Gastrocnemius medialis (tissue), 4 donors: Measurements from ENCODE around the gene WDR38. TPM values are rescaled to one million over a fixed set of nuclear protein-coding genes. Genes with fewer than 3 reads are reported as not detected.
"Not testable (repeated sequence)": the region's sequence is repeated elsewhere in the genome, so short reads cannot be mapped to it uniquely, and the experiment has no call there.

Source experiments
- ATAC-seq, 2 donors: fragments of 150-250 bp; one replicate each; pipeline ENCODE4 v1.9.1; 2016
- DNase-seq, 2 donors: peaks; one replicate each; pipeline ENCODE4 v3.0.0-alpha.2; 2019
- H3K27ac ChIP-seq, 4 donors: fragments of 200-600 bp; sonication (generic); 1 replicate in 1 of 4; 2 replicates in 3 of 4; pipeline ENCODE4 v1.5.1; 2016 to 2018; ENCODE audit warnings: mild to moderate bottlenecking in 2 of 4, moderate library complexity in 1 of 4
- H3K27me3 ChIP-seq, 3 donors: fragments of 200-600 bp; sonication (generic) in 2 of 3; 1 replicate in 1 of 3; 2 replicates in 2 of 3; pipeline versions ENCODE4 v1.5.1 to v1.6.0; 2016 to 2019; ENCODE audit warnings: mild to moderate bottlenecking in 1 of 3, moderate library complexity in 1 of 3
- H3K36me3 ChIP-seq, 2 donors: fragments of 200-600 bp; sonication (generic) in 1 of 2; one replicate each; pipeline ENCODE4 v1.5.1; 2017 to 2018
- H3K4me1 ChIP-seq, 2 donors: fragments of 200-600 bp; sonication (generic) in 1 of 2; one replicate each; pipeline ENCODE4 v1.5.1; 2016 to 2017; ENCODE audit warnings: mild to moderate bottlenecking in 2 of 2
- H3K4me3 ChIP-seq, 4 donors: fragments of 200-600 bp; sonication (generic) in 3 of 4; 1 replicate in 1 of 4; 2 replicates in 3 of 4; pipeline ENCODE4 v1.5.1; 2016 to 2019; ENCODE audit warnings: mild to moderate bottlenecking in 2 of 4
- H3K9me3 ChIP-seq, 3 donors: fragments of 200-600 bp; sonication (generic) in 2 of 3; 1 replicate in 1 of 3; 2 replicates in 2 of 3; pipeline ENCODE4 v1.5.1; 2016 to 2019
- CTCF ChIP-seq, 5 experiments: fragments of 450-650 bp in 3 of 5; fragments of 200-600 bp in 2 of 5; sonication (generic) in 2 of 5; IDR thresholded peaks in 4 of 5; conservative IDR thresholded peaks in 1 of 5; 1 replicate in 4 of 5; 2 replicates in 1 of 5; pipeline ENCODE4 v1.5.1; 2016 to 2019; ENCODE audit warnings: antibody characterized with exemption in 5 of 5, mild to moderate bottlenecking in 3 of 5, moderate library complexity in 3 of 5
- POLR2A ChIP-seq, 2 donors: fragments of 450-650 bp; IDR thresholded peaks; one replicate each; pipeline ENCODE4 v1.6.1; 2017; ENCODE audit warnings: antibody characterized with exemption in 2 of 2, mild to moderate bottlenecking in 2 of 2, moderate library complexity in 2 of 2
- in situ Hi-C, 4 donors: fragments of 200-750 bp; cut with MboI; loops; one replicate each; pipeline versions ENCODE4 v1.15.0 to v1.8.0; 2017; ENCODE audit warnings: low sequenced_read_pairs in 4 of 4
- intact Hi-C: fragments of 100-400 bp; cut with DNase I; formaldehyde crosslinking; loops from one replicate; pipeline ENCODE4 v1.15.1; 2023; ENCODE audit warnings: low total_unique reads
- total RNA-seq, 4 donors: library from RNA; depleted of rRNA; stranded (reverse); fragments of >200 nt; gene quantifications; one replicate each; pipeline versions ENCODE4 v1.1.0 to v1.2.3, GENCODE V29; 2016

The WDR38 gene
- total RNA-seq, 4 donors from 2014 or later, result not detected

- Histone ChIP-seq H3K27me3 (no peaks in the 10 kb centered on the region), H3K27ac (no peak overlapping the region), H3K9me3 (no peaks in the 10 kb centered on the region), H3K4me3 (no peak overlapping the region), H3K36me3 (no peaks in the 10 kb centered on the region), H3K4me1 (peaks cover 34 to 35% of the 10 kb centered on the region in 2 donors)
- TF ChIP-seq CTCF (IDR thresholded peaks at IDR 0.05 in 4 of 5, conservative IDR thresholded peaks at IDR 0.05 in 1 of 5) (no peak), POLR2A (IDR thresholded peaks at IDR 0.05) (no peak)
- DNase-seq, result no peak
- in situ Hi-C loops (no loop called here), intact Hi-C loops (loop anchor here (2.0 kb wide), 1 partner anchor 36 kb away; no protein-coding TSS in a partner anchor)
- no peak for ATAC-seq
Observed at GRCh38 chr9:124830593-124830992, 22.7 kb upstream of the WDR38 start.

- Histone ChIP-seq H3K4me1 (peaks cover 39 to 40% of the 10 kb centered on the region in 2 donors), H3K9me3 (no peaks in the 10 kb centered on the region), H3K4me3 (no peak overlapping the region), H3K27me3 (no peaks in the 10 kb centered on the region), H3K36me3 (no peaks in the 10 kb centered on the region), H3K27ac (peak overlapping the region; percentile 63 to 74 (median 68))
- in situ Hi-C loops (no loop called here), intact Hi-C loops (loop anchor here (2.0 kb wide), 1 partner anchor 37 kb away; no protein-coding TSS in a partner anchor)
- DNase-seq (peak; percentile 55 to 78), ATAC-seq (peak; percentile 83 to 89)
- TF ChIP-seq POLR2A (IDR thresholded peaks at IDR 0.05) (no peak), CTCF (IDR thresholded peaks at IDR 0.05 in 4 of 5, conservative IDR thresholded peaks at IDR 0.05 in 1 of 5) (no peak)
Observed at GRCh38 chr9:124831642-124832364, 21.5 kb upstream of the WDR38 start.

GRCh38 chr9:124834591-124834990 lies 18.7 kb upstream of the WDR38 start:
- H3K9me3 ChIP-seq, result no peaks in the 10 kb centered on the region
- peak overlapping the region; percentile 0 to 51 (median 42) for H3K27ac ChIP-seq
- in situ Hi-C loops (no loop called here), intact Hi-C loops (no loop called here)
- H3K36me3 ChIP-seq, result no peaks in the 10 kb centered on the region
- no peak for TF ChIP-seq POLR2A (IDR thresholded peaks at IDR 0.05)
- no peak for TF ChIP-seq CTCF (IDR thresholded peaks at IDR 0.05 in 4 of 5, conservative IDR thresholded peaks at IDR 0.05 in 1 of 5)
- ATAC-seq (no peak), DNase-seq (no peak)
- H3K4me3 ChIP-seq, result no peak overlapping the region
- peaks cover 39 to 42% of the 10 kb centered on the region in 2 donors for H3K4me1 ChIP-seq
- no peaks in the 10 kb centered on the region for H3K27me3 ChIP-seq

- Histone ChIP-seq H3K27ac (peak overlapping the region; percentile 0 to 51 (median 42)), H3K9me3 (no peaks in the 10 kb centered on the region), H3K4me3 (no peak overlapping the region), H3K27me3 (no peaks in the 10 kb centered on the region), H3K36me3 (no peaks in the 10 kb centered on the region), H3K4me1 (peaks cover 44 to 47% of the 10 kb centered on the region in 2 donors)
- ATAC-seq, result peak in 1 of 2 donors; percentile 3
- intact Hi-C loops (no loop called here), in situ Hi-C loops (no loop called here)
- no peak for TF ChIP-seq CTCF (IDR thresholded peaks at IDR 0.05 in 4 of 5, conservative IDR thresholded peaks at IDR 0.05 in 1 of 5)
- TF ChIP-seq POLR2A (IDR thresholded peaks at IDR 0.05), result no peak
- peak in 1 of 2 donors; percentile 44 for DNase-seq
Observed at GRCh38 chr9:124835026-124835557, 18.2 kb upstream of the WDR38 start.

- DNase-seq, H3K27me3 ChIP-seq, intact Hi-C loops, ATAC-seq, in situ Hi-C loops, H3K27ac ChIP-seq, H3K36me3 ChIP-seq, H3K9me3 ChIP-seq, H3K4me3 ChIP-seq: not testable (repeated sequence)
- H3K4me1 ChIP-seq, result peaks cover 30 to 32% of the 10 kb centered on the region in 2 donors
Observed at GRCh38 chr9:124838132-124838531, 15.1 kb upstream of the WDR38 start.

- H3K4me3 ChIP-seq, ATAC-seq, intact Hi-C loops: not testable (repeated sequence)
Observed at GRCh38 chr9:124838567-124839275, 14.5 kb upstream of the WDR38 start.

More at GRCh38 chr9:124838567-124839275, 14.5 kb upstream of the WDR38 start:
- H3K9me3 ChIP-seq, in situ Hi-C loops, DNase-seq, H3K27me3 ChIP-seq, H3K27ac ChIP-seq, H3K36me3 ChIP-seq: not testable (repeated sequence)
- peaks cover 30 to 32% of the 10 kb centered on the region in 2 donors for H3K4me1 ChIP-seq
